Activated T-cell treated with anti-CD3 and anti-CD28 coated beads, Interleukin-2, amount 50 U/mL, for 4 hours (primary cell): ENCODE measurements around the gene CATSPER2. TPM values are rescaled to one million over a fixed set of nuclear protein-coding genes. Genes with fewer than 3 reads are reported as not detected.
"Not testable (repeated sequence)": the region's sequence is repeated elsewhere in the genome, so short reads cannot be mapped to it uniquely, and the experiment has no call there.

Experiments
- ATAC-seq, 2 donors: fragments of 200-7000 bp; cut with Tn5 transposase; one replicate each; pipeline ENCODE4 v1.10.0; 2021
- DNase-seq: peaks from one replicate; pipeline ENCODE4 v3.0.0-alpha.2; 2020
- H3K27me3 Mint-ChIP-seq: one replicate; pipeline ENCODE4 v1.8.0; 2021; ENCODE audit warnings: low read depth, mixed read lengths
- H3K36me3 Mint-ChIP-seq: one replicate; pipeline ENCODE4 v1.8.0; 2022; ENCODE audit warnings: mixed read lengths; ENCODE audit not compliant: insufficient read depth
- H3K4me1 Mint-ChIP-seq: one replicate; pipeline ENCODE4 v1.8.0; 2021; ENCODE audit warnings: low read depth, mixed read lengths
- H3K4me3 Mint-ChIP-seq: one replicate; pipeline ENCODE4 v1.8.0; 2021; ENCODE audit warnings: mild to moderate bottlenecking, moderate library complexity, mixed read lengths
- H3K9me3 Mint-ChIP-seq: one replicate; pipeline ENCODE4 v1.8.0; 2021; ENCODE audit warnings: mixed read lengths
- total RNA-seq, 3 donors: library from RNA; stranded (reverse); gene quantifications; one replicate each; pipeline ENCODE4 v1.2.1, GENCODE V29; 2021

Gene CATSPER2
- total RNA-seq = 1 to 10 TPM; 3.4 to 5.4 (median 3.9) TPM

DNA sequence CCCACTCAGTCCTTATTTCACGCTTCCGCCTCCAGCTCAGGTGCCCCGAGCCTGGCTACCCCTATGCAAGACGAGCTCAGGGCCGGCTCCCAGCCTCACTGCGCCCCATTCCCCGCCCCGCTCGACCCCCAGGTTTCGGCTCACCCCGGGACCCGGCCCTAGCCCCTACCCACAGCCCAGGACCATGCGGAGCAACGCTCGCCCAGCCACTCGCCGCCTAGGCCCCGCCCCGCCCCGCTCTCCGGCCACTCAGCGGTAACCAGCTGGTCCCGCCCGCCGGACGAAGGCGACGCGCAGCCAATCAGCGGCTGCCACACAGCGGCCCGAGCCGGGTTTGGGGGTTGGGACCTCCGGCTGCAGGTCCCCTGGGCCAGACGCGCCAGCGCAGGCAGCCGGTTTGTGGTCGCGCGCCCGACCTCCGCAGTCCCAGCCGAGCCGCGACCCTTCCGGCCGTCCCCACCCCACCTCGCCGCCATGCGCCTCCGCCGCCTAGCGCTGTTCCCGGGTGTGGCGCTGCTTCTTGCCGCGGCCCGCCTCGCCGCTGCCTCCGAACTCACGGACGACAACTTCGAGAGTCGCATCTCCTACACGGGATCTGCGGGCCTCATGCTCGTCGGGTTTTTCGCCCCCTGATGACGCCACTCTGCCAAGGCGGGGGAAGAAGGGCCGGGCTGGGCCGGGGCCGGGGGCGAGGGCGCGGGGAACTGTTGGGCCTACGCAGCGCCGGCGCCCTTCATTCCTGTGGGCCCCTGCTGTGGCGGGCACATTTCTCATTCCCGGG, at the start of gene CATSPER2:
Gene CATSPER2, minus strand, starts transcription at position 196 of the 781 bp plus-strand sequence. CDS start 783 bp downstream, outside the sequence.
- H3K9me3 Mint-ChIP-seq = no peaks in the 10 kb centered on the region
- H3K4me3 Mint-ChIP-seq = no peak within 1 kb of the TSS
- H3K4me1 Mint-ChIP-seq = no peaks in the 10 kb centered on the region
- ATAC-seq (no peak), DNase-seq (no peak)
- no peaks in the 10 kb centered on the region for H3K27me3 Mint-ChIP-seq
- H3K36me3 Mint-ChIP-seq = peaks cover 12% of the 10 kb centered on the region

DNA sequence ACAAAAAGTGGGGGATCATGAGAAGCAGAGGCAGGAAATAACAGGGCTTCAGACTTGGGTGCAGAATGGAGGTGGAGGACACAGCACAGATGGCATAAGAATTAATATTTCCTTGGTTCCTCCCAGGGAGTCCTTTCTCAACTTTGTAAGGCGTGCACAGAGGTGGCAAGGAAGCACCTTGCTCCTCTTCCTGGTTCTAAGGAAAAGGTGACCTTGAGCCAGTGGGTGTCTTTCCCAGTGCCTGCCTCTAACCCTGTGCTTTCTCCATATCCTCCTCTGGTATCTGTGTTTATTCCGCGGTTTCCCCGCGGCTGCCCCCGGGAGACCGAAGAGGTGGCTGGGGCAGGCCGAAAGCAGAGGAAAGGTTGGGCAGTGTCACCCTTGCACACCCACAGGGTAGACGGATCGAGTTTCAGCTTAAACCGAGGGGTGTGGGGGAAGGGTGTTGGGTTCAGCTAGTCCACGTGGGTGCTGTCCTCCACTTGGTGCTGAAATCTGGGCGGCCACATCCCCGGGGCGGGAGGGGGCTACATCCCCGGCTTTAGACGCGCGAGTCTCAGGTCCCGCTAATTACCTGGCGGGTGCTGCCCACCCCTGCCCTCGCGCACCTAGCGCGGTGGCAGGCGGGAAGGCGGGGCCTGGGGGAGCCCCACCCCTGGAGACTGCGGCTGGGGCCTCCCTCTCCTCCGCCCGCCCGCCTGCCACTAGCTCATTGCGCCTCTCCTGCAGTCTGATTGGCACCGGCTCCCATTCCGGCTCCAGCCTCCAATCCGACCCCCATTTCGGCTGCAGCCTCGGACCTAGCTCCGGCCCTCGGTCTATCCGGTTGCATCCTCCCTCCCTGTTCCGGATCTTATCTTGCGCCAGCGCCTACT, 44.7 kb upstream of the CATSPER2 start, which contains the start of gene CKMT1A:
Gene CKMT1A, plus strand, starts transcription at position 712 of the 875 bp plus-strand sequence. CDS start 192 bp downstream, outside the sequence.
- ATAC-seq = peak; percentile 58 to 59

DNA sequence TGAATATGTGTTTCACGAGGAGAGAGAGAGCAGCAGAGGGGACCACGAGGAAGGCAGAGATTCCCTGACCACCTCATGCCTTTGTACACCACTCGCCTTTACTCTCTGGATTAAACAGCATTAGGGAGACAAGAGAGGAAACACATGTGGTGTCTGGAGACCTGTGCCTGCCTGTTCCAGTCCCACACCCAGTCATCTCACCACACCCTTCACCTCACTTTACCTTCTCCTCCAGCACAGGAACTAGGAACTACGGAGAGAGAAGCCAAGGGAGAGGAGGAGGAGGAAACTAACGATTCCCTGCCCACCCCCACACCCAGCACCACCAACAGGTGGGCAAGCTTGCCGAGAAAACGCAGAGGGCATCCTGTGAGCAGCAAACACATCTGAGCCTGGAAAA, 44.0 kb upstream of the CATSPER2 start:
- not testable (repeated sequence) for ATAC-seq, H3K4me1 Mint-ChIP-seq, H3K36me3 Mint-ChIP-seq, H3K9me3 Mint-ChIP-seq, DNase-seq, H3K4me3 Mint-ChIP-seq
- peaks cover 12% of the 10 kb centered on the region for H3K27me3 Mint-ChIP-seq

More for the DNA sequence above, 44.7 kb upstream of the CATSPER2 start, which contains the start of gene CKMT1A:
- H3K9me3 Mint-ChIP-seq, H3K4me1 Mint-ChIP-seq, H3K36me3 Mint-ChIP-seq, DNase-seq, H3K4me3 Mint-ChIP-seq: not testable (repeated sequence)
- peaks cover 13% of the 10 kb centered on the region for H3K27me3 Mint-ChIP-seq

DNA sequence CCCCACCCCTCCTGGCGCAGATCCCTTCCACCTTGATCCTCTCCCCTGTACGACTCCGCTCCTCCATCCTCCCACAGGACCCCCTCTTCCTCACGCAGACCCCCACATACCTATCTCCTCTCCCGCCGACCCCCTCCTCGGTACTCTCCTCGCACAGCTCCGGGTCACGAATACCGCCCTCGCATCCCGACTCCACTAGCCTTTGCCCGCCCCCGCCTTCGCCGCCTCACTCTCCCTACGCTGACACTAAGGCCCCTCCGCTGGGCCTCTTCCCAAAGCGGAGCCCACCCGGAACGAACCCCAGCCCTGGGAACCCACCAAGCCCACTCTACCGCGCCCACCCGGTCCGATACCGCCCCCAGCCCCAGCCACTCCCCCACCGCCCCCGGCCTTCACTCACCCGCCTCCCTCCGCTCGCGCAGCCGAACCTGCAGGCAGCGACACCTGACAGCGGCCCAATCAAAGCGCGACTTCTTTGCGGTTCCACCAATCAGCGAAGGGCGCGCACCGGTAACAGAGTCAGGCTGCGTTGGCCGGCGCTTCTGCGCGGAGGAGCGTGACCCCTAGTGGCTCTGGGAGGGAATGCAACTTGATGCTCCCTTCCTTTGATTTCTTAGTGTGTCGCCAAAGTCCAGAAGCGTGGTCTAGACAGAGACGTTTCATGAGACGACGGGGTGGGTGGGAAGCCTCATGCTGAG, 41.1 kb upstream of the CATSPER2 start:
- ATAC-seq = peak; percentile 98
- H3K4me1 Mint-ChIP-seq, H3K27me3 Mint-ChIP-seq, H3K4me3 Mint-ChIP-seq, H3K36me3 Mint-ChIP-seq, H3K9me3 Mint-ChIP-seq, DNase-seq: not testable (repeated sequence)

DNA sequence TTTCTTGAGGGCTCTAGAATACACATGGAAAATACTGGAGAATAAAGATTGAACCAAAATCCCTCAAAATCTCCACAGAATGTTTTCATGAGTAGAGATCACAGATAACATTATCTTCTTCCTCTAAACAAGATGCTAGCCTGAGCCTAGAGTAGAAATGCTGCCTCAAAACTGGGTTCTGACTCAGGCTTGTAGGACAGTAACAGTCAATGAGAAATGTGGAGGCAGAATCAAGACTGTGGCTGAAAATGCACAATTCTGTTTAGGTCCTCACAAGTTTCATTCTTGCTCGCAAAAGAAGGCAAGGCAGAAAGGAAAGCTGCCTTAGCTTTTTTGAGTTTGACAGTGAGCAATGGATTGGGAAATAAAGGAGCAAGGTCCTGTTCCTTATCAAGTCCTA, 25.5 kb upstream of the CATSPER2 start:
- H3K9me3 Mint-ChIP-seq, H3K4me3 Mint-ChIP-seq, ATAC-seq, H3K36me3 Mint-ChIP-seq, DNase-seq, H3K27me3 Mint-ChIP-seq, H3K4me1 Mint-ChIP-seq: not testable (repeated sequence)

DNA sequence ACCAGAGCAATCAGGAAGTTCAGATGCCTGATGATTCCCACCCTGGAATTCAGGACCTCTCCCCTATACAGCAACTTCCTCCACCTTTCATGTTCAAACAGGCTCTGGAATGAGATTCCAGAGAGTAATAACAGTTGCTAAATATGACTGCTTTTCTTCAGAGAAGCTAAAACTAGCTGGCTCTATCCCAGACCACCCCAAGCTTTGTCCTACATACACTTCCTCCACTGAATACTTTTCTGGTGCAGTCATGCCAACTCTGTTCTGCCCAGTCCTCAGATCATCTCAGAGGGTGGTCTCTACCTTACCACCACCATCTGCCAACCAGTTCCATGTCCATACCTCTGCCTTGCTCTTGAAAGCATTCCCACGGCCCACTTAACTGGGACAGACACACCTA, 17.5 kb upstream of the CATSPER2 start:
- ATAC-seq, H3K27me3 Mint-ChIP-seq, H3K4me3 Mint-ChIP-seq, H3K4me1 Mint-ChIP-seq, H3K9me3 Mint-ChIP-seq, DNase-seq, H3K36me3 Mint-ChIP-seq: not testable (repeated sequence)

DNA sequence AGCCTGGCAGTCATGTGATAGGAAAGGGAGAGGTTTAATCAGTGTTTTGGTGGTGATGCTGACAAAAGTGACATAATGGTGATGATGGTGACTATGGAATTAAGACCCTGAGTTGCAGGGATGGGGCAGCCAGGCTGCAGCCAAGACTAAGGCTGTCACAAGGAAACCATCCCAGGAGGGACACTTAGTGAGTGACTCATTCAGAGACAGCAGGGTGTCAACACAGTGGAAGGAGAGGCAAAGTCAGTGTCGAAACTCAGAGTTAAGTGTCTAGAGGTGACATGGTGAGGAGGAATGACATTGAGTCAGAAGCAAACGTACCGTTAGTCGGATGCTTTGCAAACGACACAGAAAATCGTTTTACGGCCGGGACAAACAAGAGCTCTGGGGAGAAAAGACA, 14.7 kb upstream of the CATSPER2 start:
- not testable (repeated sequence) for H3K9me3 Mint-ChIP-seq, DNase-seq, H3K27me3 Mint-ChIP-seq, ATAC-seq, H3K4me1 Mint-ChIP-seq, H3K36me3 Mint-ChIP-seq, H3K4me3 Mint-ChIP-seq

DNA sequence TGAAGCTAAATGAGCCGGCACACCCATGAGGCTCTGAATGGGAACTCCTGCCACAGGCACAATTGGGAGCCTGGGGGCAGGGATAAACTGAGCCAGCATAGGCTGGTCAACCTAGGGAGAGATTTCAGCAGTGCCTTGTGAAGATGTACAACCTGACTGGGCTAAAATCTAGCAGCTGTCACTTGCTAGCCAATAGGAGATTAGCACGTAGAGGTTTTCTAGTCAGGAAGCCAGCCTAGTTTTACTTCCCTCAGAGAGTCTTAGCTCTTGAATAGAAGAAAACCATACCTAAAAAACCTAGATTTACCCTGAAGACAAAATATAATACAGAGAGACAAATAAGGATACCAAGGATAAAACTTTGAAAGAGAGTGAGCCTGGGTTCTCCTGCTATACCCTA, 13.6 kb upstream of the CATSPER2 start:
- not testable (repeated sequence) for H3K4me3 Mint-ChIP-seq, DNase-seq

DNA sequence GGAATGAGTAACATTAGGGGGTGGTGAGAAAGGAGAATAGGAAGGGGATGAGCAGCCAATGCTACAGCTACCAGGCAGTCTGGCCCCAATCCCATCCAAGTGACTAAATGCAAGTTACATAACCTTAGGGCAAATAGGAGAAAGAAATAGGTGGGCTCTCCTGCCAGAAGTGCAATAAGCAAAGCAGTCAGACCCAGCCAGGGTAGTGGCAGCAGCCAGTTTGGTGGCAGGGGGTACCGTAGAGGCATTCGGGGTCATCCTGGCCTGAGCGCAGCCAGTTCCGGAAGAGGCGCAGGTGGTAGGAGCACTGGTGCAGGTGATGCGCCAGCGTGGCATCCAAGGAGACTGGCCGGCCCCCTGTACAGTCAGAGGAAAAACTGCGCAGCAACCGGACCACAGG, 11.1 kb upstream of the CATSPER2 start:
- ATAC-seq, H3K4me1 Mint-ChIP-seq, H3K4me3 Mint-ChIP-seq, H3K27me3 Mint-ChIP-seq, H3K9me3 Mint-ChIP-seq, DNase-seq: not testable (repeated sequence)
- H3K36me3 Mint-ChIP-seq = peaks cover 11% of the 10 kb centered on the region

More for the DNA sequence above, 13.6 kb upstream of the CATSPER2 start:
- H3K27me3 Mint-ChIP-seq, ATAC-seq, H3K36me3 Mint-ChIP-seq, H3K4me1 Mint-ChIP-seq, H3K9me3 Mint-ChIP-seq: not testable (repeated sequence)

DNA sequence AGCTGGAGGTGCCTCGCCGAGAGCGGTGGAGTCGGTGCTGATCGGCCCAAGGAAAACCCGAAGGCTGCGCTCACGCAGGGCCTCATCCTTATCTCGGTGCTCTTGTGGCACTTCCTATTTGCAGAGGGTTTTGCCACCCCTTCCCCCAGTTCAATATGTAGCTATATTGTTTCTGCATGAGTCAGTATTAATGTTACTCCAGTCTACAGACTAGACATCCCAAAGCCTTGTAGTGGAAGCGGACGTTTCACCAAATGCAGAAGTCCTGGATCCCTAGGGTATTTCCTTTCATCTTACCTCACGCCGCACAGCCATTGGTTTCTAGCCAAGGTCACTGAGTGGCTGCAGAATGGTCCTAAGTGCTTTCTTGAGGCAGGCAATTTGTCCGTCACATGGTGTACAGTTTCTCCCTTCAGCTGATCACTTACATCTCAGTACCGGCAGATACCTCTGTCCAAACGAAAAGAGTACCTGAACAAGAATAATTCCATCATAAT, 834 bp upstream of the CATSPER2 start:
- DNase-seq, H3K27me3 Mint-ChIP-seq, ATAC-seq, H3K4me1 Mint-ChIP-seq, H3K9me3 Mint-ChIP-seq, H3K4me3 Mint-ChIP-seq: not testable (repeated sequence)
- peaks cover 13% of the 10 kb centered on the region for H3K36me3 Mint-ChIP-seq

DNA sequence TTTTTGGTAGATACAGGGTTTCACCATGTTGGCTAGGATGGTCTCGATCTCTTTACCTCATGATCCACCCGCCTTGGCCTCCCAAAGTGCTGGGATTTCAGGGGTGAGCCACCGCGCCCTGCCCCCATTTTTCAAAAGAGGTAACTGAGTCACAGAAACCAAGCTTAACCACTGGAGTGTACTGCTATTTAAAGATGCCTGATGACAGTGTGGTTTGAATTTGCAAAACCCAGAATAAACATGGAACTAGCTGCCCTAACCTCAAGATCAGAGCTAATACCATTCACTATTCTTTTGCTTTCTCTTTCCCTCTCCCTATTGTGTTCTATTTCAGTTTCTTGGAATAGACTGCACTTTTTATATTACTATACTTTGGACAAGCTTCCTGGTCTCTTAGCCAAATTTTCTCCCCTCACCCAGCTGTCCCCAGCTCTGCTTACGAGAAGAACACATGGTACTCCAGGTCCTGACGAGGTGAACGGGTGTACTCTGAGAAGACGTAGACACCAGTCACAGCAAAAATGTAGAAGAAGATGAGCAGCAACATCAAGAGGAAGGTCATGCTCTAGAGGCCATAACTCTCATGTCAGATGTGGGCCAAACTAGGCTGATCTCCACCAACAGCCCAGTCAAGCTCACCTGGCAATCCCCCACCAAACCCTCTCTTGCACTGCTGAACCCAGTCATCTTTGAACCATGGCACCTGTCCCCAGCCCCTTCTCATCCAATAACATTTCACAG, 10.0 kb downstream of the CATSPER2 start:
- ATAC-seq, H3K9me3 Mint-ChIP-seq, H3K27me3 Mint-ChIP-seq, DNase-seq, H3K4me1 Mint-ChIP-seq, H3K4me3 Mint-ChIP-seq, H3K36me3 Mint-ChIP-seq: not testable (repeated sequence)

DNA sequence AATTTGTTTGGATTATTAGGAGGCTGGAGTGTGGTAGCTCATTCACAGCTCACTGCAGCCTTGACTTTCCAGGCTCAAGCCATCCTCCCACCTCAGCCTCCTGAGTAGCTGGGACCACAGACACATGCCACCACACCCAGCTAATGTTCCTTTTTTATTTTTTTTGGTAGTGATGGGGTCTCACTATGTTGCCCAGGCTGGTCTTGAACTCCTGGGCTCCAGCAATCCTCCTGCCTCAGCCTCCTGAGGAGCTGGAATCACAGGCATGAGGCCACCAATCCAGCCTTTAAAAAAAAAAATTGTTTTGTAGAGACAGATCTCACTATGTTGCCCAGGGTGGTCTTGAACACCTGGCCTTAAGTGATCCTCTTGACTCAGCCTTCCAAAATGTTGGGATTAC, 21.7 kb downstream of the CATSPER2 start:
- not testable (repeated sequence) for H3K27me3 Mint-ChIP-seq, H3K9me3 Mint-ChIP-seq, DNase-seq, ATAC-seq, H3K36me3 Mint-ChIP-seq, H3K4me1 Mint-ChIP-seq, H3K4me3 Mint-ChIP-seq

DNA sequence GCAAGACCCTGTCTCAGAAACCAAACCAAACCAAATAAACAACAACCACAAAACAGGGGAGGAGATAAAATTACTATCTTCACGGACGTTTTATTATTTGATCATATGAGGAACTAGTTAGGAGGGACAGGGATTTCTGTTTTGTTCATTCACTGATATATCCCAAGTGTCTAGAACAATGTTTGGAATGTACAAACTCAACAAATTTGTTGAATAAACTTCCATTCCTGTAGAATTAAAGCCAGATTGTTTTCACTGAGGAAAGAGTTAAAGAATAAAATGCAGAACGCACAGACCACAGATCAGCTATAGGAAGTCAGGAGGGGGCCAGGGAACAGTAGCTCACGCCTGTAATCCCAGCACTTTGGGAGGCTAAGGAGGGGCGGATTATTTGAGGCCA, 23.5 kb downstream of the CATSPER2 start:
- H3K27me3 Mint-ChIP-seq = peaks cover 5% of the 10 kb centered on the region
- H3K36me3 Mint-ChIP-seq = no peaks in the 10 kb centered on the region
- ATAC-seq (no peak), DNase-seq (no peak)
- H3K4me3 Mint-ChIP-seq = no peak overlapping the region
- no peaks in the 10 kb centered on the region for H3K4me1 Mint-ChIP-seq
- no peaks in the 10 kb centered on the region for H3K9me3 Mint-ChIP-seq
